ENCODE measurements around the gene KLHDC3. TPM values are rescaled to one million over a fixed set of nuclear protein-coding genes. Genes with fewer than 3 reads are reported as not detected.

The KLHDC3 gene
- total and polyA plus RNA-seq, 2 of the 8 experiments (the other 6 are each of a cell fraction or from before 2014, with no cell fraction given): 181 to 203 TPM

- no peak for TF ChIP-seq USF2 (IDR thresholded peaks at IDR 0.05; ENCODE audit: low read length)
- TF ChIP-seq TBP (IDR thresholded peaks at IDR 0.05; ENCODE audit: low read depth, low read length): peak; percentile 91
- 0 out of 4 replicates have a peak, but pooled peaks of 1 of the 2 experiments have one; percentile 19 for TF ChIP-seq SIN3A (conservative IDR thresholded peaks at IDR 0.05 in 1 of 2, IDR thresholded peaks at IDR 0.05 in 1 of 2; ENCODE audit: low read depth in 1 of 2, low read length in 2 of 2)
- no peak for TF ChIP-seq RXRA (IDR thresholded peaks at IDR 0.05; ENCODE audit: insufficient read depth, low read depth, low read length)
- TF ChIP-seq BCL11A (IDR thresholded peaks at IDR 0.05; ENCODE audit: low read depth in 2 of 2, low read length in 2 of 2): no peak
- TF ChIP-seq SP1 (IDR thresholded peaks at IDR 0.05; ENCODE audit: low read depth, low read length): peak; percentile 81; the same call in 1 of the 2 replicates
- TF ChIP-seq GTF2F1 (IDR thresholded peaks at IDR 0.05; ENCODE audit: borderline replicate concordance, low read depth, low read length): no peak
- no peak for TF ChIP-seq CBX5 (IDR thresholded peaks at IDR 0.05; ENCODE audit: low read depth, low read length)
- TF ChIP-seq RFX5 (IDR thresholded peaks at IDR 0.05; ENCODE audit: borderline replicate concordance, low read depth, low read length): peak; percentile 97
- no peak for TF ChIP-seq MAFK (IDR thresholded peaks at IDR 0.05; ENCODE audit: low read depth, low read length)
- TF ChIP-seq SAP30 (IDR thresholded peaks at IDR 0.05; ENCODE audit: insufficient read depth, insufficient replicate concordance, low read length): no peak
- TF ChIP-seq RBBP5 (IDR thresholded peaks at IDR 0.05; ENCODE audit: borderline replicate concordance, low read depth, low read length): peak; percentile 44; the same call in 1 of the 2 replicates
- peak; percentile 40; the same call in 1 of the 2 replicates for TF ChIP-seq ATF2 (IDR thresholded peaks at IDR 0.05; ENCODE audit: low read length)
- no peak; the same call in 1 of the 2 replicates for TF ChIP-seq SP4 (IDR thresholded peaks at IDR 0.05; ENCODE audit: low read length)
- TF ChIP-seq NRF1 (IDR thresholded peaks at IDR 0.05; ENCODE audit: low read depth, low read length): peak; percentile 23; the same call in 1 of the 2 replicates
- peak; percentile 53; the same call in 1 of the 2 replicates for TF ChIP-seq YY1 (IDR thresholded peaks at IDR 0.05; ENCODE audit: low read depth, low read length)
- TF ChIP-seq NANOG (IDR thresholded peaks at IDR 0.05; ENCODE audit: insufficient read depth, low read depth, low read length, poor library complexity, severe bottlenecking): no peak
- no peak for TF ChIP-seq TEAD4 (IDR thresholded peaks at IDR 0.05; ENCODE audit: low read depth, low read length)
- TF ChIP-seq HDAC6 (IDR thresholded peaks at IDR 0.05; ENCODE audit: low read depth, low read length): no peak
- TF ChIP-seq CREB1 (IDR thresholded peaks at IDR 0.05): peak; percentile 59; the same call in 1 of the 2 replicates
Observed at GRCh38 chr6:42984001-42984923, 29.8 kb upstream of the KLHDC3 start, which contains the start of gene PPP2R5D (continued).

Measured in H1 (cell line).